Stimulated activated CD4-positive, alpha-beta T cell treated with anti-CD3 and anti-CD28 coated beads, Interleukin-4, amount 100 ng/mL, for 24 hours (primary cell): ENCODE data around the gene CFAP97.
"Not testable (repeated sequence)": the region's sequence is repeated elsewhere in the genome, so short reads cannot be mapped to it uniquely, and the experiment has no call there.

Experiments used
- DNase-seq: peaks from one replicate; pipeline ENCODE4 v3.0.0-alpha.2; 2020

The CFAP97 gene

GRCh38 chr4:185221912-185222311 lies 18.1 kb upstream of the CFAP97 start:
- DNase-seq, result no peak

- DNase-seq, result no peak
Observed at GRCh38 chr4:185221491-185221890, 17.7 kb upstream of the CFAP97 start.

- DNase-seq, result no peak
Observed at GRCh38 chr4:185219551-185220344, 15.9 kb upstream of the CFAP97 start.

GRCh38 chr4:185218312-185218711 lies 14.5 kb upstream of the CFAP97 start:
- DNase-seq, result no peak

- DNase-seq, result no peak
Observed at GRCh38 chr4:185217408-185217975, 13.7 kb upstream of the CFAP97 start.

GRCh38 chr4:185215261-185215660 lies 11.5 kb upstream of the CFAP97 start:
- no peak for DNase-seq

GRCh38 chr4:185213877-185214276 lies 10.1 kb upstream of the CFAP97 start:
- no peak for DNase-seq

- DNase-seq, result no peak
Observed at GRCh38 chr4:185212581-185212980, 8.8 kb upstream of the CFAP97 start.

- DNase-seq, result no peak
Observed at GRCh38 chr4:185211641-185212040, 7.8 kb upstream of the CFAP97 start.

GRCh38 chr4:185211035-185211434 lies 7.2 kb upstream of the CFAP97 start:
- DNase-seq, result no peak

- peak; percentile 52 for DNase-seq
Observed at GRCh38 chr4:185210102-185210981, 6.5 kb upstream of the CFAP97 start.

GRCh38 chr4:185209852-185210101 lies 6.0 kb upstream of the CFAP97 start:
- DNase-seq, result not testable (repeated sequence)

GRCh38 chr4:185209031-185209851 lies 5.4 kb upstream of the CFAP97 start, which contains the start of gene SNX25:
Gene SNX25 (plus strand): TSS chr4:185209598. CDS start chr4:185209827, 229 bp downstream.
- peak; percentile 84 for DNase-seq

GRCh38 chr4:185207466-185207865 lies 3.7 kb upstream of the CFAP97 start:
- no peak for DNase-seq

GRCh38 chr4:185205697-185206342 lies 2.0 kb upstream of the CFAP97 start:
- no peak for DNase-seq

- not testable (repeated sequence) for DNase-seq
Observed at GRCh38 chr4:185205073-185205472, 1.3 kb upstream of the CFAP97 start.

- no peak for DNase-seq
Observed at GRCh38 chr4:185204238-185204910, 574 bp upstream of the CFAP97 start.

GRCh38 chr4:185202984-185203485 lies 765 bp downstream of the CFAP97 start:
- peak; percentile 8 for DNase-seq

- DNase-seq, result peak; percentile 22
Observed at GRCh38 chr4:185201977-185202962, 1.5 kb downstream of the CFAP97 start.

- not testable (repeated sequence) for DNase-seq
Observed at GRCh38 chr4:185198189-185198588, 5.6 kb downstream of the CFAP97 start.
